ENCODE data around the gene ANKRD31. TPM values are rescaled to one million over a fixed set of nuclear protein-coding genes. Genes with fewer than 3 reads are reported as not detected.

ANKRD31 gene, protein sequence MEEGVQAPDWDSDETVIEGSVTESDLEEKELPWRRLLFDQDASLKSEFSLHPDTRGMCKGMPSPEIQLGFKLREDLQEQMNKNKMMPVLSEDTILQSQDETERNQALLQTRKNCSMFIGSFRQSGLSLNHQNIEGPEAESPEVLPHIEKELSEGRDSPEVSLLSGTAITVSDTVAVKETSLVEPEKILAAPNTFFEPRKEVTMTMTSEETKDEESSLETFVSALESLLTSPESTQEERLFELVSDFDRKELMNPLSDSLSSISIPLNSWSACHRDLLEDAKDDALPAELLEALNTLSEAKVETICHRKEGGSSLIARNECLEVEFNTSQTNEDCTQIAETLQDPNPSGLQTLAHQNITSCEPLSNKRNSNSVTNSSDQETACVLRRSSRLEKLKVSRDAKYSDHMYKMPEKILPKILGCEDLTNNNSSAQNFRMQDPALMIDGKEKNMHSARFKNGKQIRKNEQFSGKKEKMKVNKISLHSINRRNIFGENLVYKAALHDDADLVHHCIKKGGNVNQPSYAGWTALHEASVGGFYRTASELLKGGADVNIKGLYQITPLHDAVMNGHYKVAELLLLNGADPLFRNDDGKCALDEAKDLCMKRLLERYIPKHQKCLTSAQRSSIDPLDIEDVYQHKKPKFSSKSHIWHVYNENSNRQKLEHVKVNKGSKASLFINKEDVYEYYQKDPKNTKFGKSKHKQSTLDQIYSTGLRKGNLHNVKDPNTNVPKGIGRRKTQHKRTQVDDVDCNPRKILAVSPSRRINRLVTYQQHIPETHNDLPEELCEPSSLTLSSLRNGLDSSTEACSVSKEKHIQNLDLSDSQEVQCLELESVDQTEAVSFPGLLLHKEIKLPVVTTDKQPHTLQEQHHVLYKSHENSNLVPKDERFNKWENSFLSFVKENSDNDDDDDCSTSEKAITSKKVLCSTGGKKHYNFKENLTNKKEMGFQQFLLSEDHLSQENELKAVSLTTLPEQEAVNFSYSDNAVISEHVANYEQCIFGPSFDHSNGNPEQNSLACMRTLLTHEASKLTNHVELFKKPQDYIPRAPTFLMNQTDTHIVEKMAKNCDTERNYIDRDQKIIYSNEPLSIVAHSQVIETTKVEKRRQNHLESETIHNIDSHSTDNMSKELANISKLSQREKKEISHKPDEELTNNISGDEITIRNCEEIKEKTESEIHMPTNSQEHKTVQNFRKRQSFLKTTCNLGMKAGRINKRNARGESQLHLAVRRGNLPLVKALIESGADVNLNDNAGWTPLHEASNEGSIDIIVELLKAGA (N-terminal part only)
- total RNA-seq (under 1 TPM in 7 of 10 donors, not detected in 3; 0.05 to 0.18 (median 0.11) TPM), polyA plus RNA-seq (under 1 TPM; under 0.01 to 0.07 TPM)
- long read RNA-seq, donor 1 = 0 reads
- long read RNA-seq, donor 2, partial matches to known transcripts = 0 of 1 reads
- long read RNA-seq, donor 2, other reads (novel, unspliced or antisense) = 1 of 1 reads
- long read RNA-seq, donor 3 = 0 reads

DNA sequence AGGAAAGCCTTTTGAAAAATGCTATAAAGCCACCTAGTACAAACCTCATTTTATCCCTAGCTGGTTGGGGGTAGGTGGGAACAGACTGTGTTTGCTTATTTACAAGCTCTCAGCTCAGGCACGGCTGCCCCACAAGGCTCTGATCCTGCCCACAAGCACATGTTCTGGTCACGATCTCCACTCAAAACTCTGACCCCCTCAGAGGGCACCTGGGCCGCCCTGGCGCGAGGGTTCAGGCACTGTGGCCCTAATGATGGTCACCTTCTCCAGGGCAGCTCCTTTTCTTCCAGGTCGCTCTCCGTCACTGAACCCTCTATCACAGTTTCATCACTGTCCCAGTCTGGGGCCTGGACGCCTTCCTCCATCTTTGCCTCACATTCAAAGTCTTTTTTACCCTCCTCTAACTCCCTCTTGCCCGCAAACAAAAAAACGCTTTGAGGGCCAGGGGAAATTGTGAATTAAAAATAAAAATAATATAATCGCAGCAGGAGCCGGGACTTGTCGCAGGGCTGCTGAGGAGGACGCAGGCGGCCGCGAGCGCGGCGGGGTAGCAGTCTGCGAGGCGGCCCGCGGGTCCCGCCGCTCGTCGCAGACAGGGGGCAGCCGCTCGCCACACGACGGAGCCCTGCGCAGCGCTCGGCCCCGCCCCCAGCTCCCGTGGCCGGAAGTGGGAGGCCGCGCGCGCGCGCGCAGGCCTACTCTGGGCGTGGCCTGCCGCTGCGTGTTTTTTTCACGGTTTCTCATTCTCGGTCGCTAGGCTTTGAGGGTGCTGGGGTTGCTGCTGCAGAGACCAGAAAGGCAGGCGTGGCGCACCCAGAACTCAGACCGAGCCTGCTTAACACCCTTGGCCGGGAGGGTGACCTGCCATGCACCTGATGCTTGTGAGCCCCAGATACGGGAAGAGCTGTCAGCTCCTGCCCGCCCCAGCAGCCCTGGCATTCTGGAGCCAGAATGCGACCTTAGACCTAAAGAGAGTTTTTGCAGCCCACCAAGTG is at the start of gene ANKRD31:
Gene ANKRD31, minus strand, starts transcription at position 557 of the 995 bp plus-strand sequence. Its CDS starts 192 bp downstream, at position 365.
- 2 to 3% methylated on average over 56 to 58 of the region's 58 CpGs for WGBS, 2 donors
- Histone ChIP-seq H3K9me3 (no peaks in the 10 kb centered on the region), H3K4me3 (peak within 1 kb of the TSS; percentile 32 to 85 (median 66)), H3K27me3 (no peaks in the 10 kb centered on the region), H3K27ac (peak within 1 kb of the TSS in 8 of 10 donors; percentile 17 to 85 (median 57)), H3K4me1 (peaks cover 0 to 14% (median 11%) of the 10 kb centered on the region in 9 donors), H3K36me3 (no peaks in the 10 kb centered on the region)
- TF ChIP-seq, protein P1, sequence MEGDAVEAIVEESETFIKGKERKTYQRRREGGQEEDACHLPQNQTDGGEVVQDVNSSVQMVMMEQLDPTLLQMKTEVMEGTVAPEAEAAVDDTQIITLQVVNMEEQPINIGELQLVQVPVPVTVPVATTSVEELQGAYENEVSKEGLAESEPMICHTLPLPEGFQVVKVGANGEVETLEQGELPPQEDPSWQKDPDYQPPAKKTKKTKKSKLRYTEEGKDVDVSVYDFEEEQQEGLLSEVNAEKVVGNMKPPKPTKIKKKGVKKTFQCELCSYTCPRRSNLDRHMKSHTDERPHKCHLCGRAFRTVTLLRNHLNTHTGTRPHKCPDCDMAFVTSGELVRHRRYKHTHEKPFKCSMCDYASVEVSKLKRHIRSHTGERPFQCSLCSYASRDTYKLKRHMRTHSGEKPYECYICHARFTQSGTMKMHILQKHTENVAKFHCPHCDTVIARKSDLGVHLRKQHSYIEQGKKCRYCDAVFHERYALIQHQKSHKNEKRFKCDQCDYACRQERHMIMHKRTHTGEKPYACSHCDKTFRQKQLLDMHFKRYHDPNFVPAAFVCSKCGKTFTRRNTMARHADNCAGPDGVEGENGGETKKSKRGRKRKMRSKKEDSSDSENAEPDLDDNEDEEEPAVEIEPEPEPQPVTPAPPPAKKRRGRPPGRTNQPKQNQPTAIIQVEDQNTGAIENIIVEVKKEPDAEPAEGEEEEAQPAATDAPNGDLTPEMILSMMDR (IDR thresholded peaks at IDR 0.05) = peak; percentile 68 to 96 (median 92)
- peak; percentile 100 for ATAC-seq
- intact Hi-C loops (cut with DNase I) = loop anchor here (2.0 to 10.0 kb wide), 10 partner anchors 98 to 1021 kb away; partner anchors contain the start of gene HMGCR (in 6 of the 10)
- peak; percentile 77 to 89 for DNase-seq

DNA sequence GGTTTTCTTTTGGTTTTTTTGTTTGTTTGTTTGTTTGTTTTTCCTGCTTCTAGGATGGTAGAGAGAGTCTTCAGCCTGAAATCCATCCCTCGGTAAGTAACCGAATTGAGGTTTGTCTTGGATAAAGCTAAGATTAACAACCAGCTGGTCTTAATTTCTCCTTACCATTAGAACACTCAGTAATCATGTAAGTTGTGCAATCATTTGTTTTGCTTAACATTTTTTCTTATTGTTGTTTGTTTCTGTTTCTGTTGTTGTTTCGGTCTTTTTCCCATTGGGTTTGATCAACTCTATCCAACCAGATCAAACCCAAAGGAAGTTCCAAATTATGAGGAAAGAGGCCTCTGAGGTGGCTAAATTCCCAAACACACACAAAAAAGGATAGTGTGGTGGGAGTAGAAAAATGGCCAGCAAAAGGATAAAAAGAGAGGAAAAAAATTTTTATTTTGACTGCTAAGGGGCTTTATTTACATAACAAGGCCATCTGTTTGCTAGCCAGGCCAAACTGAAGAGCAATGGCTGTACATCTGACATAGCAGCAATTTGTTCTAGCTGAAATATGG is 49.6 kb upstream of the ANKRD31 start:
- Histone ChIP-seq H3K4me1 (no peaks in the 10 kb centered on the region), H3K36me3 (no peaks in the 10 kb centered on the region), H3K27me3 (peaks cover 0 to 5% (median 0%) of the 10 kb centered on the region in 7 donors), H3K27ac (no peak overlapping the region), H3K4me3 (no peak overlapping the region), H3K9me3 (peaks cover 0 to 8% (median 0%) of the 10 kb centered on the region in 11 donors)
- 90 to 91% methylated on average over 3 of the region's 3 CpGs for WGBS, 2 donors
- TF ChIP-seq, protein P1 (IDR thresholded peaks at IDR 0.05) = no peak
- ATAC-seq (no peak), DNase-seq (no peak)
- intact Hi-C loops (cut with DNase I) = no loop called here

DNA sequence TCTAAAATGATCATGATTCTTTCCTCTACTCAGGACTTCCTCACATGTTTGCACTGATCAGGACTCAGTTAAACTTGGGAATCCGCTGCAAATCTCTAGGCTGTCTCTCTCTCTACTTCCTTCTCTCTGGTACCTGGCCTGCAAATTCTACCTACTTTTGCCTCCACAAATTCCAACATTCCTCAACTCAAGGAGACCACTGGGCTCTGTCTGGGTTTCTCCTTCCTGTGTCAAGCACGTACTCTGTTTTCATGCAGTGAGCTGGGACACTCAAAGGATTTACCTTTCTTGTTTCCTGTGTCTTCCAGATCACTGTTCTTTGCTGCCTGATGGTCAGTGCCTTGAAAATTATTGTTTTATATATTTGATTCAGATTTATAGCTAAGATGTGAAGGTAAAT is 45.9 kb upstream of the ANKRD31 start:
- intact Hi-C loops (cut with DNase I) = no loop called here
- Histone ChIP-seq H3K4me1 (no peaks in the 10 kb centered on the region), H3K9me3 (peaks cover 0 to 6% (median 0%) of the 10 kb centered on the region in 11 donors), H3K4me3 (no peak overlapping the region), H3K27ac (no peak overlapping the region), H3K27me3 (peaks cover 0 to 5% (median 0%) of the 10 kb centered on the region in 7 donors), H3K36me3 (no peaks in the 10 kb centered on the region)
- WGBS, 2 donors = 80 to 85% methylated on average over 2 of the region's 2 CpGs
- ATAC-seq (no peak), DNase-seq (no peak)
- TF ChIP-seq, protein P1 (IDR thresholded peaks at IDR 0.05) = no peak

Data from heart right ventricle (tissue), 16 donors.